Esophagus muscularis mucosa (tissue), 4 donors: ENCODE measurements around the gene OSGIN1.

Experiments
- CTCF ChIP-seq, 3 experiments: fragments of 200-600 bp in 2 of 3; fragments of 450-650 bp in 1 of 3; sonication (generic) in 2 of 3; IDR thresholded peaks; one replicate each; pipeline ENCODE4 v1.5.1; 2017 to 2019; ENCODE audit warnings: antibody characterized with exemption in 3 of 3, mild to moderate bottlenecking in 2 of 3, moderate library complexity in 1 of 3
- EP300 ChIP-seq: sonication (generic); formaldehyde crosslinking; IDR thresholded peaks from one replicate; pipeline ENCODE4 v1.6.1; 2017; ENCODE audit warnings: antibody characterized with exemption
- POLR2A ChIP-seq: fragments of 450-650 bp; IDR thresholded peaks from one replicate; pipeline ENCODE4 v1.6.1; 2017; ENCODE audit warnings: antibody characterized with exemption, moderate library complexity, mild to moderate bottlenecking, low read depth
- POLR2AphosphoS5 ChIP-seq, 2 donors: sonication (generic); formaldehyde crosslinking; IDR thresholded peaks; one replicate each; pipeline ENCODE4 v1.6.1; 2017; ENCODE audit warnings: antibody characterized with exemption in 2 of 2

- TF ChIP-seq POLR2AphosphoS5 (IDR thresholded peaks at IDR 0.05): no peak
- no peak for TF ChIP-seq CTCF (IDR thresholded peaks at IDR 0.05)
- no peak for TF ChIP-seq EP300
- no peak for TF ChIP-seq POLR2A
Measured at GRCh38 chr16:83990492-83990891, 37.5 kb downstream of the OSGIN1 start.
